Measurements from ENCODE around the gene COL9A3.
A peak's percentile ranks its signal among the peaks of the same experiment; 100 is the strongest.

The COL9A3 gene

DNA sequence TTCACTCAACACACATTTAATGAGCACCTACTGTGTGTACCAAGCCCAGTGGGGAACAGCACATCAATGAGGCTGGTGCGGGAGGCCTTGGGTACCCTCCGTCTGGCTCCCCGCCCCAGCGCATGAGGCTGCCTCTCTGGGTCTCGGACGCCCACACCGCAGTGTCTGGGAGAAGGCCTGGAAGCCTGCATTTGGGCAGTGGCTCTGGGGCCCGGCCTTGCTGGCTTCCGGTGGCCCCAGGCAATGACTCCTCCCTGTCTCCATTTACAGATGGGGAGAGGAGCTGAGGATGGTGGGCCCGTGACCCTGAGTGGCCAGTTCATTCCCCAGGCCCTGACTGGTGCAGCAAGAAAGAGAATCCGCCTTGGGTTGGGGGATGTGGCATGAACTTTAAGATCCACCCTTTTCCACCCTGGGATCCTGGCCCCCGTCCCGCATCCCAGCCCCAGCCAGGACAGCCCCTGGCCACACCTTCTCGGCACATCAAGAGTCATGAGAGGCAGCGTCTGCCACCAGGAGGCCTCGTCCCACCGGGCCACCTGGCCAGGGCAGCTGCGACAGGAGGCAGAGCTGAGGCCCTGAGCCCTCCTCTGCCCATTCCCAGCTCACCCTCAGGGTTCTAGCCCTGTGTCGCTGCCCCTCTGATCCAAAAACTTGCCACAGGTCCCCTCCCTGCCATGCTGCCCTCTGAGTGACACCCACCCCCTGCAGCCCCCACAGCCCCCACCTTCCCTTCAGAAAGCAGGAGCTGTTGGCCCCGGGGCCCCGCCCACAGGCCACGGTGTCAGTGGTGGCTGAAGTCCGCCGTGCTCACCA, 38.0 kb upstream of the COL9A3 start:
- no peak for DNase-seq

- no peak for DNase-seq
These were observed 37.5 kb upstream of the COL9A3 start for GRCh38 chr20:62779417-62779685.

- DNase-seq = no peak
These were observed 36.6 kb upstream of the COL9A3 start for GRCh38 chr20:62780204-62780603.

- no peak for DNase-seq
These were observed 36.2 kb upstream of the COL9A3 start for GRCh38 chr20:62780696-62781095.

GRCh38 chr20:62782149-62782892, 34.5 kb upstream of the COL9A3 start:
- DNase-seq = no peak

DNA sequence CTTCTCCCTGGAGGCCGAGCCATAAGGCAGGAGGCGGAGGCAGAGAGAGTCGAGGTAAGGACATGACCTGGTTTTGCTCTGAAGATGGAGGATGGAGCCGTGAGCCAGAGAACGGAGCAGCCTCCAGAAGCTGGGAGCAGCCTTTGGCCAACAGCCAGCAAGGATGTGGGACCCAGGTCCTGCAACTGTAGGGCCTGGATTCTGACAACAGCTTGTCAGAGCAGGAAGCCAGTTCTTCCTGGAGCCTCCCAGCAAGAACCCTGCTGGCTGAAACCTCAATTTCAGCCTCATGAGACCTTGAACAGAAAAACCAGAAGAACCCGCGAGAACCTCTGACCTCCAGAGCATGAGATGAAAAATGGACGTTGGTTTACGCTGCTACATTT, 34.0 kb upstream of the COL9A3 start:
- no peak for DNase-seq

GRCh38 chr20:62784497-62784896, 32.4 kb upstream of the COL9A3 start:
- no peak for DNase-seq

GRCh38 chr20:62785393-62785792, 31.5 kb upstream of the COL9A3 start:
- DNase-seq = no peak

DNA sequence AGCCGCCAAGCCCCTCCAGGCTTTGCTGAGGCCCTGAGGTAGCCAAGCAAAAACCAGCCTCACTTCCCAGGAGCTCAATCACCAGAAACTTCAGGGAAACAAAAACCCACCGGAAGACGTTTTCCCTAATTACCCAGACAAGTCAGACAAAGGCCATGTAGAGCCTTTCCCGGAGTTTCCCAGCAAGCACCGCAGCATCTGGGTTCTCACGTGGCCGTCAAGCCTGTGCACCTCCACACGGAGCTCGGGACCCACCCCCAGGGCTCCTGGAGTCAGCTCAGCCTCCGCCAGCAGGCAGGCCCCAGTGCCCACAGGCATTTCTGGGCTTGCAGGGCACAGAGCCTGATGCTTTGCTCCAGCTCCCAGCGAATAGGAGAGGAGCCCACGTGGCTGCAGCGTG, 30.7 kb upstream of the COL9A3 start:
- no peak for DNase-seq

DNA sequence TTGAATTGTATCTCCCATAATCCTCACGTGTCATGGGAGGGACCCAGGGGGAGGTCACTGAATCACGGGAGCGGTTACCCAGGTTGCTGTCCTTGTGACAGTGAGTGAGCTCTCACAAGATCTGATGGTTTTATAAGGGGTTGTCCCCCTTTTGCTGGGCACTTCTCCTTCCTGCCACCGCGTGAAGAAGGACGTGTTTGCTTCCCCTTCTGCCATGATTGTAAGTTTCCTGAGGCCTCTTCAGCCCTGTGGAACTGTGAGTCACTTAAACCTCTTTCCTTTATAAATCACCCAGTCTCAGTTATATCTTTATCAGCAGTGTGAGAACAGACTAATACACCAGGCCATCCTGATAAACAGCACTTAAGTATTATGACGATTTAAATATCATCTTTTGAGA, 29.5 kb upstream of the COL9A3 start:
- DNase-seq = no peak

- DNase-seq = no peak
These were observed 29.0 kb upstream of the COL9A3 start for GRCh38 chr20:62787866-62788265.

GRCh38 chr20:62788607-62789006, 28.2 kb upstream of the COL9A3 start:
- no peak for DNase-seq

DNA sequence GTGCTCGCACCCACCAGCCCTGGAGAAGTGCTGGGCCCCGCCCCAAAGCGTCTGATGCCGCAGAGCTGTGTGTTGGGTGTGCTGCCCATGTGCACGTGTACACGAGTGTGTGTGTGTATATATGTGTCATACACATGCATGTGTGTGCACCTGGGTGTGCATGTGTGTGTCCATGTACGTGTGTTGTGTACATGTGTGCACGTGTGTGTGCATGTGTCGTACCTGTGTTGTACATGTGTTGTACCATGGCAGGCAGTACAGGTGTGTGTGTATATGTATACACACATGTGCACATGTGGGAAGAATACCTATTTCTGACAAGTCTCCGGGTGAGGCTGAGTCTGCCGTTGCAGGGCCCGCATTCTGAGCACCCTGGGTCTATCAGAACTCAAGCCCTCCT, 26.8 kb upstream of the COL9A3 start:
- DNase-seq = no peak

- peak; percentile 63 to 66 for DNase-seq
These were observed 25.3 kb upstream of the COL9A3 start for GRCh38 chr20:62791301-62792181.

DNA sequence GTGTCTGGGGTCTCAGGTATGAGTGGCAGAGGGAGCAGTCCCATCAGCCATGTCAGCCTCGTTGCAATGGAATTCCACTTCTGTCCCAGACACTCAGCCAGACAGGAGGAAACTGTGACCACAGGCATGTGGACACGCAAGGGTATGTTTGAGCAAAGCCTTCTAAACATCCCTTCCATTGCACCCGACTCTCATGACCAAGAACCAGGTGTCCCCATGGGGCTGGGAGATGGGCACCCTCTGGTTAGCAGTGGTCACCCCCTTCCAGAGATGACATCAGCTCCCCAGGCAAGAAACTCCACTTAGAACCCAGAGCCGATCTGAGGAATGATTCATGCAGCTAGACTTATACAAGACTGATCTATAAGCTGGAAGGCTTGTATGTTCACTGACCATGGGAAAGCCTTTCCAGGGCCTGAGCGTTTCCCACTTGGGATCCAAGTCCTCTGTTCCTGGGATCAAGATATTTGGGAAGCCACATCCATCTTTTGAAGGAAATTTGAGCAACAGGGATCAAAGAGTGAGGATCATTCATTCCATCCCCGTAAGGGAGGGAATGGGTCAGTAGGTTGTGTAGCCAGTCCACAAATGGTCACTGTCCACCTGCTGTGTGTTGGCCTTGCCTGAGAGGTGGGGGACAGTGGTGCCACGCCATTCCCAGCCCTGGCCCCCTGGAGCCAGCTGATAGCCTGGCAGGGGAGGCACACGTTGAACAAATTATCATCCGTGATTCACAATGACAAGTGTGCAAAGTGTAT, 24.5 kb upstream of the COL9A3 start:
- DNase-seq = no peak

DNA sequence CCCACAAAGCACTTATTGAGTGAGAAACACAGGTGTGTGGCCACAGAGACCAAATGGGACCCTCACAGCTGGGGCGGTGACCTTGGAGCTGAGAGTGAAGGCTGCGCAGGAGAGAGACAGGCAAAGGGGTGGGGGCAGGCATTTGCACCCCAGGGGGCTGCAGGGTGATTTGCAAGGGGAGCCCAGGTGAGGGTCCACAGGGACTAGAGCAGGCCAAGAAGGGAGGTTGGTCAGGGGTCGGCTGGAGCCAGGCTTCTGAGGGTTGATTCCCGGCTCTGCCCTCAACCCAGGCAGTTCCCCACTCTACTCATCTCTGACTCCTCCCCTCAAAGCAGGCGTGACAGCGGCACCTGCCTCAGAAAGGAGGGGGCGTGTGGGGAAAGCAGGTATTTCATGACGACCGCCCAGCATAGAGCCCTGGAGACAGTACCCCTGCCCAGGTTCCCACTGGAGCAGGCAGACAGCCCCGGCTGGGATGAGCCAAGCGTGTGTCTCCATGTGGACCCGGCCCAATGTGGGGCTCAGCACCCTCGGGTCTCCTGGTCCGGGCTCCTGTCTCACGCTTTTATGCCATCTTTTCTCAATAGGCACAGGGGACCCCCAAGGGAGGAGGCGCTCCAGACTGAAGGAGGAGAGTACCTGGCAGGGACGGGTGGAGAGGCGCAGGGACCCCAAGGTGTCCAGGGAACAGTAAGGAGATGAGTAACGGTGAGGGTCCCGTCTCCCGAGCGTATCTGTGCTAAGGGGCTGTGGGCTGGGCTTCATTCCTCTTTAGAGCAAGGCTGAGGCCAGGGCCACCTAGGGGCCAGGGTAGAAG, 23.7 kb upstream of the COL9A3 start:
- DNase-seq = no peak

- no peak for DNase-seq
These were observed 23.2 kb upstream of the COL9A3 start for GRCh38 chr20:62793757-62794006.

- peak; percentile 87 to 88 for DNase-seq
These were observed 22.7 kb upstream of the COL9A3 start for GRCh38 chr20:62794007-62794724.

DNA sequence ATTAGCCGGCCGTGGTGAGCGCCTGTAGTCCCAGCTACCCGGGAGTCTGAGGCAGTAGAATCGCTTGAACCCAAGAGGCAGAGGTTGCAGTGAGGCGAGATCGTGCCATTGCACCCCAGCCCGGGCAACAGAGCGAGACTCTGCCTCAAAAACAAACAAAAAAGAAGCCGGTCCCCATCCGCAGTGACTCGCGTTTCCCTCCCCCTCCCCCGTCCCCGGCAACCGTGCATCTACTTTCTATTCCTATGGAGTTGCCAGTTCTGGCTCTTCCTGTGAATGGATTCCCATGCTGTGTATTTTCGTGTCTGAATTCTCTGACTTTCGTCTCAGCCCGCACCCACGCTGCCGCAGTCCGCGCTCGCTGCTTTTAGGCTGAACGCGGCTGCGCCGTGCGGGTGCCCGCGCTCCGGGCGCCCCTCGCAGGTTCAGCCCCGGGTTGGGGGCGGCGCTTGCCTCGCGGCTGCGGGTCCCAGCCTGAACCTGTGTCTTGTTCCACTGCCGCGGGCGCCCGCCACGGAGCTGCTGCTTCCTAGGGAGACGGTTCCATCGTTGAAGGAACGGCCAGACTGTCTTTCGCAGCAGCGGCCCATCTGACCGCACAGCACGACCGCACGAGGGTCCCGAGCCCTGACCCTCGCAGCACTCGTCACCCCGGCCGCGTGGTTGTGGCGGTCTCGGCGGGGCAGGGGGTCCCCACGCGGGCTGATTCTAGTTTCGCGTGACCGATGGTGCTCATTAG, 21.7 kb upstream of the COL9A3 start:
- DNase-seq = peak; percentile 54 to 63

DNA sequence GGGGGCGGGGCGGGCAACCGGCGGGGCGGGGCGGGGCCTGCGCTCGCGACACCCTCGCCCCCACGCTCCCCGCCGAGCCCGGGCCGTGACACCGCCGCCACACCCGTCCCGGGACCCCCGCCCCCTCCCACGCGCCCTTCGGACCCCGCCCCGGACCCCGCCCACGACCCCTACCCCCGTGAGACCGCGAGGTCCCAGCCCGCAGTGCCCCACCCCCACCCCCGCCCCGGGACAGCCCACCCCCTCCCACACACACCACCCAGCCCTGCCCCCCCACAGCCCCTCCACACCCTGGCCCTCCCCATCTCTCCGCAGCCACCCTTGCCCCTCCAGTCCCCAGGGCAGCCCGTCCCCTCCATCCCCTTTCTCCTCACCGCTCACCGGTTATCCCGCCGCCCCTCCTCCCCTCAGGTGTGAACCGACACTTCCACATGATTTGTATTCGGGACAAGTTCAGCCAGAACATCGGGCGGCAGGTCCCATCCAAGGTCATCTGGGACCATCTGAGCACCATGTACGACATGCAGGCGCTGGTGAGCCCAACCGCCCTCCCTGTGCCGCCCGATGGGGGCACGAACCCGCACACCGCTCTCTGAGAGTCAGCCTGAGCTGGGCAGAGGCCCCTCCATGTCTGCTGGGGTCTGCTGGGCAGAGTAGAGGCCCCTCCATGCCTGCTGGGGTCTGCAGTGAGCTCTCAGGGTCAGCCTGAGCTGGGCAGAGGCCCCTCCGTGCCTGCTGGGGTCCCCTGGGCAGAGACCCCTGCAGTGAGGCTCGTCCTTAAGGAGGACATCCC, 20.0 kb upstream of the COL9A3 start:
- DNase-seq = no peak

All from activated CD4-positive, alpha-beta T cell treated with anti-CD3 and anti-CD28 coated beads, Interleukin-2, amount 50 U/mL, for 4 hours (primary cell).